Trophoblast cell (in vitro differentiated cells and primary cell): ENCODE results near the gene POLH.
"Not testable (repeated sequence)": the region's sequence is repeated elsewhere in the genome, so short reads cannot be mapped to it uniquely, and the experiment has no call there.

Experiments used
- DNase-seq, 2 donors: peaks; one replicate each; pipeline ENCODE4 v3.0.0-alpha.2; 2016
- H2AFZ ChIP-seq: 2 replicates; pipeline ENCODE4 v1.6.1; 2013; ENCODE audit warnings: low read length, moderate library complexity, mild to moderate bottlenecking; ENCODE audit not compliant: insufficient read depth, poor library complexity
- H2AK5ac ChIP-seq: 2 replicates; pipeline ENCODE4 v1.6.1; 2013; ENCODE audit warnings: mild to moderate bottlenecking, low read length
- H2BK120ac ChIP-seq: 2 replicates; pipeline ENCODE4 v1.6.1; 2013; ENCODE audit warnings: low read length, mild to moderate bottlenecking, moderate library complexity; ENCODE audit not compliant: insufficient read depth, poor library complexity
- H2BK12ac ChIP-seq: 2 replicates; pipeline ENCODE4 v1.6.1; 2013; ENCODE audit warnings: mild to moderate bottlenecking, low read length, moderate library complexity
- H2BK5ac ChIP-seq: 2 replicates; pipeline ENCODE4 v1.6.1; 2013; ENCODE audit warnings: low read length, low read depth, moderate library complexity, mild to moderate bottlenecking; ENCODE audit not compliant: poor library complexity
- H3K14ac ChIP-seq: 2 replicates; pipeline ENCODE4 v1.6.1; 2013; ENCODE audit warnings: mild to moderate bottlenecking, low read length
- H3K18ac ChIP-seq: 2 replicates; pipeline ENCODE4 v1.6.1; 2013; ENCODE audit warnings: mild to moderate bottlenecking, low read length
- H3K23ac ChIP-seq: 2 replicates; pipeline ENCODE4 v1.6.1; 2013; ENCODE audit warnings: low read length
- H3K27ac ChIP-seq: 2 replicates; pipeline ENCODE4 v1.5.1; 2013; ENCODE audit warnings: low read depth, mild to moderate bottlenecking, inconsistent platforms, low read length, moderate library complexity
- H3K27me3 ChIP-seq: 2 replicates; pipeline ENCODE4 v1.6.1; 2013; ENCODE audit warnings: inconsistent platforms, mild to moderate bottlenecking, low read length, moderate library complexity; ENCODE audit not compliant: insufficient read depth
- H3K36me3 ChIP-seq, 2 experiments: 1 replicate in 1 of 2; 2 replicates in 1 of 2; pipeline ENCODE4 v1.6.1; 2013; ENCODE audit warnings: low read length in 2 of 2, mild to moderate bottlenecking in 2 of 2, moderate library complexity in 1 of 2; ENCODE audit not compliant: insufficient read depth in 2 of 2, control insufficient read depth in 1 of 2
- H3K4ac ChIP-seq: 2 replicates; pipeline ENCODE4 v1.6.1; 2013; ENCODE audit warnings: low read depth, mild to moderate bottlenecking, low read length, moderate library complexity
- H3K4me1 ChIP-seq, 2 experiments: 1 replicate in 1 of 2; 2 replicates in 1 of 2; pipeline ENCODE4 v1.6.1; 2013; ENCODE audit warnings: low read length in 2 of 2, mild to moderate bottlenecking in 2 of 2, moderate library complexity in 1 of 2; ENCODE audit not compliant: insufficient read depth in 2 of 2, control insufficient read depth in 1 of 2
- H3K4me2 ChIP-seq: 2 replicates; pipeline ENCODE4 v1.6.1; 2013; ENCODE audit warnings: inconsistent platforms, mild to moderate bottlenecking, low read length, moderate library complexity
- H3K4me3 ChIP-seq: 2 replicates; pipeline ENCODE4 v1.5.1; 2013; ENCODE audit warnings: mild to moderate bottlenecking, low read depth, low read length, inconsistent platforms
- H3K79me1 ChIP-seq: one replicate; pipeline ENCODE4 v1.6.1; 2013; ENCODE audit warnings: low read length
- H3K79me2 ChIP-seq: 2 replicates; pipeline ENCODE4 v1.6.1; 2013; ENCODE audit warnings: low read length, mild to moderate bottlenecking; ENCODE audit not compliant: control insufficient read depth, insufficient read depth, poor library complexity
- H3K9ac ChIP-seq: 2 replicates; pipeline ENCODE4 v1.6.1; 2013; ENCODE audit warnings: mild to moderate bottlenecking, low read length
- H3K9me3 ChIP-seq: 2 replicates; pipeline ENCODE4 v1.6.1; 2013; ENCODE audit warnings: low read depth, mild to moderate bottlenecking, control low read depth, inconsistent platforms, low read length; ENCODE audit not compliant: insufficient read depth
- H4K12ac ChIP-seq: 2 replicates; pipeline ENCODE4 v1.6.1; 2013; ENCODE audit warnings: low read depth, mild to moderate bottlenecking, low read length, moderate library complexity
- H4K8ac ChIP-seq: 2 replicates; pipeline ENCODE4 v1.6.1; 2013; ENCODE audit warnings: low read depth, mild to moderate bottlenecking, low read length, moderate library complexity
- H4K91ac ChIP-seq: one replicate; pipeline ENCODE4 v1.6.1; 2013; ENCODE audit warnings: low read depth, mild to moderate bottlenecking, low read length, moderate library complexity
- WGBS: extraction: QIAGEN DNeasy Blood & Tissue Kit; methylation state at CpG from one replicate; pipeline ENCODE4 v1.1.7; 2013; ENCODE audit warnings: missing lambda C conversion rate; ENCODE audit not compliant: insufficient read length, insufficient coverage; ENCODE audit errors: extremely low coverage; 5-methylcytosine and 5-hydroxymethylcytosine counted together

The POLH gene

GRCh38 chr6:43557620-43558019 is 18.4 kb upstream of the POLH start:
- H3K18ac ChIP-seq, H3K4me1 ChIP-seq, H2BK120ac ChIP-seq, H3K4me2 ChIP-seq, H3K23ac ChIP-seq, H4K12ac ChIP-seq, H3K4ac ChIP-seq, H3K9ac ChIP-seq, H4K91ac ChIP-seq, H3K9me3 ChIP-seq, H3K27ac ChIP-seq, H2AK5ac ChIP-seq, H2AFZ ChIP-seq, H3K27me3 ChIP-seq, H2BK12ac ChIP-seq, H3K79me1 ChIP-seq, H3K14ac ChIP-seq, H4K8ac ChIP-seq, H2BK5ac ChIP-seq, DNase-seq, H3K79me2 ChIP-seq, H3K4me3 ChIP-seq: not testable (repeated sequence)
- WGBS = no CpG with 5 or more reads among the region's 7 CpGs
- H3K36me3 ChIP-seq = peaks cover 29 to 42% of the 10 kb centered on the region in 2 experiments

GRCh38 chr6:43559328-43559727 is 16.7 kb upstream of the POLH start:
- Histone ChIP-seq H4K12ac (no peak overlapping the region), H3K79me1 (no peaks in the 10 kb centered on the region), H3K27me3 (no peaks in the 10 kb centered on the region), H3K9ac (no peak overlapping the region), H3K79me2 (no peaks in the 10 kb centered on the region), H3K14ac (no peak overlapping the region), H3K18ac (no peak overlapping the region), H2BK120ac (no peak overlapping the region), H3K27ac (no peak overlapping the region), H3K9me3 (peaks cover 2% of the 10 kb centered on the region), H2AFZ (no peak overlapping the region), H3K4me2 (no peak overlapping the region), H4K91ac (no peak overlapping the region), H3K23ac (no peak overlapping the region), H4K8ac (no peak overlapping the region), H3K36me3 (peaks cover 35 to 42% of the 10 kb centered on the region in 2 experiments), H2BK12ac (no peak overlapping the region), H2BK5ac (no peak overlapping the region), H3K4ac (no peak overlapping the region), H2AK5ac (no peak overlapping the region), H3K4me3 (no peak overlapping the region), H3K4me1 (no peaks in the 10 kb centered on the region)
- no peak for DNase-seq

GRCh38 chr6:43570876-43571441 is 5.0 kb upstream of the POLH start:
- WGBS = no CpG with 5 or more reads among the region's 5 CpGs
- peaks cover 7% of the 10 kb centered on the region for H3K79me2 ChIP-seq

GRCh38 chr6:43572015-43572414 is 4.0 kb upstream of the POLH start:
- H3K79me2 ChIP-seq = peaks cover 13% of the 10 kb centered on the region
- H4K12ac ChIP-seq = no peak overlapping the region
- H3K79me1 ChIP-seq = peaks cover 8% of the 10 kb centered on the region
- WGBS = no CpG with 5 or more reads among the region's 4 CpGs
- H2AFZ ChIP-seq = no peak overlapping the region
- DNase-seq = no peak
- peaks cover 21 to 24% of the 10 kb centered on the region in 2 experiments for H3K36me3 ChIP-seq
- H2AK5ac ChIP-seq = no peak overlapping the region
- no peak overlapping the region for H3K27ac ChIP-seq
- no peak overlapping the region for H2BK5ac ChIP-seq
- H3K9ac ChIP-seq = no peak overlapping the region
- no peak overlapping the region for H3K14ac ChIP-seq
- no peak overlapping the region for H3K4me2 ChIP-seq
- no peak overlapping the region for H2BK120ac ChIP-seq
- H3K9me3 ChIP-seq = no peaks in the 10 kb centered on the region
- H3K4ac ChIP-seq = no peak overlapping the region
- no peak overlapping the region for H3K18ac ChIP-seq
- no peak overlapping the region for H4K8ac ChIP-seq
- no peaks in the 10 kb centered on the region for H3K4me1 ChIP-seq
- no peak overlapping the region for H3K4me3 ChIP-seq
- no peak overlapping the region for H3K23ac ChIP-seq
- no peak overlapping the region for H2BK12ac ChIP-seq
- no peaks in the 10 kb centered on the region for H3K27me3 ChIP-seq
- H4K91ac ChIP-seq = no peak overlapping the region

More at GRCh38 chr6:43570876-43571441, 5.0 kb upstream of the POLH start:
- no peak overlapping the region for H3K4ac ChIP-seq
- peaks cover 24 to 30% of the 10 kb centered on the region in 2 experiments for H3K36me3 ChIP-seq
- no peaks in the 10 kb centered on the region for H3K9me3 ChIP-seq
- H3K4me1 ChIP-seq = no peaks in the 10 kb centered on the region
- H2AFZ ChIP-seq = no peak overlapping the region
- H4K12ac ChIP-seq = no peak overlapping the region
- no peak overlapping the region for H2BK5ac ChIP-seq
- H3K18ac ChIP-seq = no peak overlapping the region
- H2AK5ac ChIP-seq = no peak overlapping the region
- H3K4me3 ChIP-seq = no peak overlapping the region
- no peak overlapping the region for H3K4me2 ChIP-seq
- no peak overlapping the region for H2BK12ac ChIP-seq
- DNase-seq = peak; percentile 14 to 65
- H2BK120ac ChIP-seq = no peak overlapping the region
- no peak overlapping the region for H3K14ac ChIP-seq
- H3K27ac ChIP-seq = no peak overlapping the region
- H3K9ac ChIP-seq = no peak overlapping the region
- no peak overlapping the region for H4K8ac ChIP-seq
- H3K79me1 ChIP-seq = peaks cover 6% of the 10 kb centered on the region
- no peak overlapping the region for H3K23ac ChIP-seq
- no peak overlapping the region for H4K91ac ChIP-seq
- H3K27me3 ChIP-seq = no peaks in the 10 kb centered on the region
